Subcutaneous adipose tissue (tissue), 4 donors: ENCODE measurements around the gene ANAPC13. TPM values are rescaled to one million over a fixed set of nuclear protein-coding genes. Genes with fewer than 3 reads are reported as not detected.

Source experiments
- total RNA-seq, 4 donors: library from RNA; depleted of rRNA; stranded (reverse); fragments of >200 nt; gene quantifications; one replicate each; pipeline ENCODE4 v1.1.0, GENCODE V29; 2016
- TF ChIP-seq, protein P1 (sequence below): fragments of 450-650 bp; IDR thresholded peaks from one replicate; pipeline ENCODE4 v1.5.1; 2016; ENCODE audit warnings: low read depth, mild to moderate bottlenecking, control low read depth, antibody characterized with exemption, moderate library complexity

Gene ANAPC13
- total RNA-seq, 4 donors from 2014 or later = 45.9 to 133 (median 60.0) TPM

DNA sequence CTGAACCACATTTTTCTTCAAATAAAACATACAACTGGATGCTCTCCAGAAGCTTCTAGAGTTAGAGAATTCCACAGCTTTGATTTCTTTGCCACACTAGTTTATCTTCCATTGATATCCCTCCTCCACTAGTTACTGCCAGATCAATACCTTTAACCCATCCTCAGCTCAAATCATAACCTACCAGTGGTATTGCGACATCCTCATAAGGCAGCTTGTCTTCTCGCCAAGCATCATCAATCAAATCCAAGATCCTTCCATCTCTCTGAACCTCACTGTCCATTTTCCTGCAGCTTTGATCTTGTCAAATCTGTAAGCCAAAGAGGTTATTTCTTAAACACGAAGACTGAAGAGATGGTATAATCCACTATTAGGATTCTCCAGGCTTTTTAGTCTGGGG is 3.2 kb downstream of the ANAPC13 start:
- TF ChIP-seq, protein P1, sequence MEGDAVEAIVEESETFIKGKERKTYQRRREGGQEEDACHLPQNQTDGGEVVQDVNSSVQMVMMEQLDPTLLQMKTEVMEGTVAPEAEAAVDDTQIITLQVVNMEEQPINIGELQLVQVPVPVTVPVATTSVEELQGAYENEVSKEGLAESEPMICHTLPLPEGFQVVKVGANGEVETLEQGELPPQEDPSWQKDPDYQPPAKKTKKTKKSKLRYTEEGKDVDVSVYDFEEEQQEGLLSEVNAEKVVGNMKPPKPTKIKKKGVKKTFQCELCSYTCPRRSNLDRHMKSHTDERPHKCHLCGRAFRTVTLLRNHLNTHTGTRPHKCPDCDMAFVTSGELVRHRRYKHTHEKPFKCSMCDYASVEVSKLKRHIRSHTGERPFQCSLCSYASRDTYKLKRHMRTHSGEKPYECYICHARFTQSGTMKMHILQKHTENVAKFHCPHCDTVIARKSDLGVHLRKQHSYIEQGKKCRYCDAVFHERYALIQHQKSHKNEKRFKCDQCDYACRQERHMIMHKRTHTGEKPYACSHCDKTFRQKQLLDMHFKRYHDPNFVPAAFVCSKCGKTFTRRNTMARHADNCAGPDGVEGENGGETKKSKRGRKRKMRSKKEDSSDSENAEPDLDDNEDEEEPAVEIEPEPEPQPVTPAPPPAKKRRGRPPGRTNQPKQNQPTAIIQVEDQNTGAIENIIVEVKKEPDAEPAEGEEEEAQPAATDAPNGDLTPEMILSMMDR = no peak

DNA sequence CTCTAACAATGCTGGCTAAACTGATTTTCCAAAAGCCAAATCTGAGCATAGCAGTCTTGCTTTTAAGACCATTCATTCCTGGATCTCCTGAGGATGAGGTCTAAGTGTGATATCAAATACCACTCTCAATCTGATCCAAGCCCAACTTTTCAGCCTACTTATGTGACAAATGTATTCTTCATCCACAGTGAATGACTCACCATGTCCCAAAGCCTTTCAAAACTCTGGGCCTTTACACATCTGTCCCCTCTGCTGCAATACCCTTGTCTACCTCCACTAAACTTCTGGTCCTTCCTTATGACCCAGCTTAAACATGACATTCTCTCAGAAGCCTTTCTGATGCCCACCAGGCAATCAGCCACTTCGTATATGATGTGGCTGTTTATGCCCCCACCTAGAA is 4.6 kb downstream of the ANAPC13 start:
- TF ChIP-seq, protein P1 = no peak

DNA sequence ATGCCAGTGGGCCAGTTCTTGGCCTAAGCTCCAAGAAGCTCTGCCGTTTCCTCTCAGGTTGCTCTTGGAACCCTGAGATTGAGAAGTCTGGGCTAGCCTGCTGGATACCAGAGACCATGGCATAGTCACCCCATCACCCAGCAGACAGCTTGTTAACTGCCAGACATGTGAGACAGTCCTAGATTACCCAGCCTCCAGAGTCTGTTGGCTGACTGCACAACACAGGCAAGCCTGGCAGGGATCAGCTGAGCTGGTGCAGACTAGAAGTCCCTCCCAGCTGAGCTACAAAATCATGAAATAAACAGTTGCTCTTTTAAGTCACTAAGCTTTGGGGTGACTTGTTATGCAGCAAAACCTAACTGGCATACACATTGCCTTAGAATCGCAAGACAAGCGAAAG is 5.2 kb downstream of the ANAPC13 start:
- TF ChIP-seq, protein P1 = no peak

GRCh38 chr3:134477938-134478337 is 7.8 kb downstream of the ANAPC13 start:
- TF ChIP-seq, protein P1 = no peak

- TF ChIP-seq, protein P1 = no peak
Observed at GRCh38 chr3:134477002-134477401, 8.8 kb downstream of the ANAPC13 start.

GRCh38 chr3:134476306-134476705 is 9.5 kb downstream of the ANAPC13 start:
- TF ChIP-seq, protein P1 = no peak

DNA sequence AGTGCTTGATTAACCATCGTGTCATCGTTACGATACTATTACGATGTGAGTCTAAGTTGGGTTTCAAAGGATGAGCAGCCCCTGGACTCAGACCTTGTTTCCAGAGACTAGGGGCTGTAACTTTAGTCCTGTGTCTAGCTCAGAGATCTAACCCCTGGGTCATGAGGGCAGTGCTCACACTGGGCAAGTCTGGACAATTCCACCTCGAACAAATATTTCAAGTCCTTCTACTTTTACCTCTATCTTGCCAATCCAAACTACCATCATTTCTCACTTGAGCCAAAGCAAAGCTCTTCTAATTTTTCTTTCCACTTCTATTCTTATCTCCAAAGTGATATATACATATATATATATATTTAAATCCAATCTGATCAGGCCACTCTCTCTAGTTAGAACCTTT is 10.8 kb downstream of the ANAPC13 start:
- TF ChIP-seq, protein P1 = no peak
